H1 (cell line): ENCODE measurements around the gene C7orf57. TPM values are rescaled to one million over a fixed set of nuclear protein-coding genes. Genes with fewer than 3 reads are reported as not detected.

ENCODE experiments used
- BACH1 ChIP-seq: IDR thresholded peaks from 2 replicates; pipeline ENCODE4 v1.6.1; 2012; ENCODE audit warnings: low read length, improper control_type of control experiment
- CTBP2 ChIP-seq: IDR thresholded peaks from 2 replicates; pipeline ENCODE4 v1.7.0; 2011; ENCODE audit warnings: borderline replicate concordance, mild to moderate bottlenecking, moderate library complexity, mixed read lengths, low read length; ENCODE audit not compliant: insufficient read depth, insufficient read length
- EZH2 ChIP-seq: fragments of 200-600 bp; sonication (generic); IDR thresholded peaks from 2 replicates; pipeline ENCODE4 v1.7.1; 2012; ENCODE audit warnings: low read depth, mild to moderate bottlenecking, moderate library complexity, low read length, inconsistent platforms; ENCODE audit not compliant: severe bottlenecking
- JUN ChIP-seq: IDR thresholded peaks from 2 replicates; pipeline ENCODE4 v1.6.1; 2011; ENCODE audit warnings: low read depth, mild to moderate bottlenecking, improper control_type of control experiment, low read length
- RFX5 ChIP-seq: IDR thresholded peaks from 2 replicates; pipeline ENCODE4 v1.6.1; 2011; ENCODE audit warnings: low read depth, low read length, improper control_type of control experiment, borderline replicate concordance
- SP1 ChIP-seq: IDR thresholded peaks from 2 replicates; pipeline ENCODE4 v1.6.1; 2011; ENCODE audit warnings: low read depth, low read length
- TBP ChIP-seq: IDR thresholded peaks from 2 replicates; pipeline ENCODE4 v1.6.1; 2011; ENCODE audit warnings: low read depth, low read length, improper control_type of control experiment
- YY1 ChIP-seq: IDR thresholded peaks from 2 replicates; pipeline ENCODE4 v1.6.1; 2011; ENCODE audit warnings: low read depth, mild to moderate bottlenecking, low read length
- polyA plus RNA-seq, 7 experiments: library from polyadenylated mRNA; depleted of rRNA in 3 of 7; stranded (reverse) in 5 of 7; unstranded in 2 of 7; fragments of >200 nt in 5 of 7; fragments of 200-250 nt in 2 of 7; gene quantifications; 1 replicate in 5 of 7; 2 replicates in 1 of 7; 4 replicates in 1 of 7; pipeline versions ENCODE4 v1.2.1 to v1.2.3, GENCODE V29; 2011 to 2013; ENCODE audit warnings: missing spikeins in 2 of 7, mixed read lengths in 2 of 7
- total RNA-seq: library from RNA; stranded (reverse); fragmentation: NEBNext Ultra II Directional; extraction: Animal tissue kit (Norgen Biotek cat#: 25700); gene quantifications from 2 replicates; pipeline ENCODE4 v1.2.1, GENCODE V29; 2021

Gene C7orf57
- total and polyA plus RNA-seq, 2 of the 8 experiments (the other 6 are each of a cell fraction or from before 2014, with no cell fraction given): 0.08 to 0.56 TPM

- TF ChIP-seq RFX5: no peak
- TF ChIP-seq JUN: no peak
- TF ChIP-seq EZH2: no peak
- TF ChIP-seq YY1: no peak
- TF ChIP-seq SP1: no peak
- no peak for TF ChIP-seq TBP
- TF ChIP-seq BACH1: no peak
- no peak for TF ChIP-seq CTBP2
Observed at GRCh38 chr7:48096273-48096672, 60.9 kb downstream of the C7orf57 start (continued).
